Esophagus mucosa (tissue), 1 donor: ENCODE results near the gene CMTM3. TPM values are rescaled to one million over a fixed set of nuclear protein-coding genes. Genes with fewer than 3 reads are reported as not detected.
"Not testable (repeated sequence)": the region's sequence is repeated elsewhere in the genome, so short reads cannot be mapped to it uniquely, and the experiment has no call there.

Experiments used
- ATAC-seq: fragments of 200-7000 bp; cut with Tn5 transposase; one replicate; pipeline ENCODE4 v1.9.1; 2020
- total RNA-seq: library from RNA; stranded (reverse); gene quantifications from one replicate; pipeline ENCODE4 v1.2.4, GENCODE V29; 2023
- donor health status: DM: yes; HTN: yes; CAD: no.

The CMTM3 gene
- total RNA-seq, 1 donor from 2014 or later: 3.7 TPM

DNA sequence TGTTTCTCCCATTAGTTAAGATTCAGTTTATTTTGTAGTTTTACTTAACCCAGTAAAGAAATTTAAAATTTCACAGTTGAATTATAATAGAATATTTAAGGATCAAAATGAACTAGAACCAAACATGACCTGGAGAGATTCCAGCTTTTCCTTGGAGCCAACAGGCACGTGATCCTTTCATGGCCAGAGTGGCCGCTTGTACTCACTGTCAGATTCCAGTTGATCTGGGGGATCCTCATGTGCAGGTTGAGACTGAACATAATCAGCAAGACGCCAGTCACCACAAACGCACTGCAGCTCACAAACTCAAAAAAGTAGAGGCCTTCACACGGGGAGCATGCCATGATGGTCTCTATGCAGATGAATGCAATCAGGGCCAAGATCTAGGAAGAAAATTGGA is 31.7 kb downstream of the CMTM3 start:
- no peak for ATAC-seq

- no peak for ATAC-seq
Measured at GRCh38 chr16:66637806-66638205, 33.3 kb downstream of the CMTM3 start.

DNA sequence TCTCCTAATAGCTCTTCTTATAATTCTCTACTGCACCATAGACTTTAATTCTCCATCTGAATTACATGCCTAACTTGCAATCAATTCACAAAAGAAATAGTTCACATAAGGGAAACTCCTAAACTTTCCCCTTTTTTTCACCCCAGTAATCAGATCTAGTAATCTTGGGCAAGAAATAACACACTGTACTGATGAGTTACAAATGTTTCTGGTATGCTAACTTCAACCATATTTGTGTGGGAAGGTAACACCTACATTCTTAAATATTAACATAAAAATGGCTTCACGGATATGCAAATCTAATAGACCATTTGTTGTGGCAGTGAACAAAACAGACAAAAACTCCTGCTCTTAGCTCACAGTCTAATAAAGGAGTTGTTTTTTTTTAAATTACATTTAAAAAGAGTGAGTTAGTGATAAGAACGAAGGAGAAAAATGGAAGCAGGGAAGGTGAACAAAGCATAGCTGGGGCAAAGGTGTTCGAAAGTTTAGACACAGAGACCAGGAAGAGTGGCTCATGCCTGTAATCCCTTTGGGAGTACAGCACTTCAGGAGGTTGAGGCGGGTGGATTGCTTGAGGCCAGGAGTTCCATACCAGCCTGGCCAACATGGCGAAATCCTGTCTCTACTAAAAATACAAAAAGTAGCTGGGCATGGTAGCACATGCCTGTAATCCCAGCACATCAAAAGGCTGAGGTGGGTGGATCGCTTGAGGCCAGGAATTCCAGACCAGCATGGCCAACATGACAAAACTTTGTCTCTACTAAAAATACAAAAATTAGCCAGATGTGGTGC is 34.8 kb downstream of the CMTM3 start:
- peak; percentile 51 for ATAC-seq

- ATAC-seq: no peak
Measured at GRCh38 chr16:66640724-66641314, 36.3 kb downstream of the CMTM3 start.

DNA sequence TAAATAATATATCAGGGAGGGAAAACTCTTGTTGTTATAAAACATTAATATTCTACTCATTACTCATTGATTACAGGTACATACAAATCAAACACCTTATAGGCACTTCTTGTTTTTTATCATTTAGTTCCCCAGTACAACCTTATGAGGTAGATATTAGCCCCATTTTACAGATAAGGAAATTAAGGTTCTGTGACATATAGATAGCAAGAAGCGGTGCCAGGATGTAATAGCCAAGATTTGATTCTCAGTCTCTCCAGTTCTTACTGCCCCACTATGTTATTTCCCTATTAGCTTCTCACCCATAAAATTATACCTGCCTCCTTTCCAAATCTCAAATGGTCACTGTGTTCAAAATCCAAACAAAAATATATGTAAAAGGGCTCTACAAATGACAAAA is 36.9 kb downstream of the CMTM3 start:
- ATAC-seq: no peak

GRCh38 chr16:66647866-66648265 is 43.4 kb downstream of the CMTM3 start:
- ATAC-seq: no peak

DNA sequence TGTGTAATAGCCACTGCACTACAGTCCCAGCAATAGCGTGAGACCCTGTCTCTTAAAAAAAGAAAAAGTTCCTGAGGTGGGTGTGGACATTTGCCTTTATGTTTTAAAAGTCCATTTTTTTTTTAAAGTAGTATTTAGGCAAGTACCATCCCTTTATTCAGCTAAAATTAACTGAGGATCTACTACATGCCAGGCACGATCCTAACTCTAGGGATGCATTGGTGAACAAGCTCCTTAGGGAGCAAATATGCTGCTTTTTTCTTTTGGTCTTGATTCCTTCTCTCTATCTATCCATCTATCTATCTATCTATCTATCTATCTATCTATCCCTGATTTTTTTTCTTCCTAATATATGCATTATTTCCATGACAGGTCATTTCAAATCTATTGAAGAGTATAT is 44.7 kb downstream of the CMTM3 start:
- ATAC-seq: no peak

GRCh38 chr16:66649636-66650205 is 45.2 kb downstream of the CMTM3 start:
- peak; percentile 78 for ATAC-seq

DNA sequence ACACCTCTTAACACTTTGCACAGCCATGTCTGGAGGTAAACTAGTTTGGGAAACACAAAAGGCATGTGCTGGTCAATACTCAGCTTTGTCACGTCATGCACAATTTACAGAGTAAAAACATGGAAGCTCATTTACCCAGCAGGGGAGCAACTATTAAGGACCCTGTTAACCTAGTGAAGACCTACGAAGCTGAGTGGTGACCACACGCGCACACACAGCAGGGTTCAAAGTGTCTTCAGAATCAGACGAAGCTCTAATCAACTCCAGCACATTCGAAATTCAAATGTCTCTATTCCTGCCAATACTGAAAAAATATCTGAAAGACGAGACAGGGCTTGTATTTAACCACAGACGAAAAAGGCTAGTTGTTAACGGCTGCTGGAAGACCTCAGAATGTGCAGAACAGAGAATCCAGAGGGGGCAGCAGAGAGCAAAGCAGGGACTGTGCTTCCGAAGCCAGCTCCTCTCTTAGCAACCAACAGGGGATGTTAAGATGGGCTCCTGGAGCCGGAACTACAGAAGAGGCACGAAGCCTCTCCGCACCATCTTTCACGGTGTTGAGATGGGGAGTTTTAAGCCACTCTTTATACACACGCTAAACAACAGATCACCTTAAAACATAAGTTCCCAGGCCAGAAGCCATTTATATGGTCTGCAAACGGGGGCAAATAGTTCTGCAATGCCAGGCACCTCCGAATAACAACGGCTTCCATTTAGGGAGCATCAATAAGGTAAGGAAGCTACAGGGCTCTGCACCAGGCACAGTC is 46.4 kb downstream of the CMTM3 start:
- ATAC-seq: peak; percentile 80

GRCh38 chr16:66651474-66651765 is 46.9 kb downstream of the CMTM3 start:
- ATAC-seq: no peak

- no peak for ATAC-seq
Measured at GRCh38 chr16:66651965-66652364, 47.5 kb downstream of the CMTM3 start.

DNA sequence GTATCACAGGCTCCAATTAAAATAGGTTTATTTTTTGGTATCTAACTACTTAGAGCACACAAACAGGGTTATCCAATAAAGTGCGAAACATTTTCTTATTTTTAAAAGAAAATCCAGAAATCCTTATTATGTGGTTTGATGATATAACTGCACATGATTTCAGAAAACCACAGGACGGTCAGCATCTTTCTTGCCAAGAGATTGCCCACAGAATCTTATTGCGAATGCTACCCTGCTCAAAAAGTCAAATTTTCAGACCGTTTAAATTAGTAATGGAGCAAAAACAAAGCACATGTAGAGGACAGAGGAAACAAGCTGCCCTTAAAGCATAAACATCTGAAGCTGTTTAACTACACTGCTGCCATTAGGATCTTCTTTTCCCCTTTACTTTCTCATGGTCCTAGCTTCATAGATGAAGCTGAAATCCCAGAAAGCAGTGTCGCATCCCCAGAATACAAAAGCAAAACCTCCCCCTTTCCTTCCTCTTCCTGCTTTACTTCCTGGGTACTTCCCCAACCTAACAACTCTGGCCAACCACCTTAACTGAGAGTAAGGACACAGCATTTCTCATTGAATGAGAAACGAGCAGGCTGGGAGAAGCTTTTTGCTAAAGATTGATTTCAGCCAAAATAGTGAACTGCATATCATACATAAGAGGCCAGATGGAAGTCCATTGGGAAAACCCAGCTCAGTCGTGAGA is 48.3 kb downstream of the CMTM3 start:
- no peak for ATAC-seq

- no peak for ATAC-seq
Measured at GRCh38 chr16:66653581-66654350, 49.3 kb downstream of the CMTM3 start.

- ATAC-seq: no peak
Measured at GRCh38 chr16:66656547-66656946, 52.0 kb downstream of the CMTM3 start.

DNA sequence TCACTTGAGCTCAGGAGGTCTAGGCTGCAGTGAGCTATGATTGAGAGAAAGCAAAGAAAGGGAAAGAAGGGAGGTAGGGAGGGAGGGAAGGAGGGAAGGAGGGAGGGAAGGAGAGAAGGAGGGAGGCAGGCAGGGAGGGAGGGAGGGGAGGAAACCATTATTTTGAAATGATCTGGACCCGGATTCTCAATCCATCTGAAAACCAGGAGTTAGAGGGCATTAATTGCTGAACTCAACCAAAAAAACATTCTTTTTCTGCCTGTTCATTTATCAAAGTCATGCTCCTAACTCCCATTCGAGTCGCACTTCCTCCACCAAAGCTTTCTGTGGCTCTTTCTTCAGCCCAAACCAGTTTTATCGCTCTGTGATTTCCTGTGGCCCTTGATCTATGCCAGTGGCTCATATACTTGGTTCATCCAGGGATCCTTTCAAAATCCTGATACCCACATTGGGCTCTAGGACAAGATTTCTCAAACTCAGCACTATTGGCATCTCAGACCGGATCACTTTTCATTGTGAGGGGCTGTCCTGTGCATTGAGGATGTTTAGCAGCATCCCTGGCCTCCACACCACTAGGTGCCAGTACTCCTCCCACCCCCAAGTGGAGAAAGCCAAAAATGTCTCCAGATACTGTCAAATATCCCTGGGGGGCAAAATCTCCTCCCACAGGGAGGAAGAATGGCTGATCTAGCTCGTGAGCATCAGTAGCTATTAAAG is 53.8 kb downstream of the CMTM3 start:
- ATAC-seq: no peak

- no peak for ATAC-seq
Measured at GRCh38 chr16:66658860-66659190, 54.3 kb downstream of the CMTM3 start.

- ATAC-seq: peak; percentile 77
Measured at GRCh38 chr16:66660422-66661209, 56.1 kb downstream of the CMTM3 start.

DNA sequence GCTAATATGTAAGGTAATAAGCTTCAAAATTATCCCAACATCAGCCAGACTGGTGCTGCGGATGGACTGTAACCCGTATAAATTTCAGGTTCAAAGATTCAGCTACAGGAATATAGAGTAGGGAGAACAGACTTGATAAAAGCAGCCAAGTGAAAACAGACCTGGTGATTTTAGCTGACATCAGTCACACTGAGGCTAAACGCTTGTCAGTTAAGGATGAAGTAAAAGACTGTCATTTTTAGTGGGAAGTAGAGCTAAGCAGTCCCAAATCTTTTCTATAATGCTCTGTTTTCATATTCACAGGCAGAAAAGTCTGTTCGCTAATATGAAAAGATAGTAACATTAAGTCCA is 56.7 kb downstream of the CMTM3 start:
- no peak for ATAC-seq

GRCh38 chr16:66661671-66662346 is 57.3 kb downstream of the CMTM3 start:
- not testable (repeated sequence) for ATAC-seq
